Measurements from ENCODE around the gene C1orf87. TPM values are rescaled to one million over a fixed set of nuclear protein-coding genes. Genes with fewer than 3 reads are reported as not detected.

The C1orf87 gene, protein sequence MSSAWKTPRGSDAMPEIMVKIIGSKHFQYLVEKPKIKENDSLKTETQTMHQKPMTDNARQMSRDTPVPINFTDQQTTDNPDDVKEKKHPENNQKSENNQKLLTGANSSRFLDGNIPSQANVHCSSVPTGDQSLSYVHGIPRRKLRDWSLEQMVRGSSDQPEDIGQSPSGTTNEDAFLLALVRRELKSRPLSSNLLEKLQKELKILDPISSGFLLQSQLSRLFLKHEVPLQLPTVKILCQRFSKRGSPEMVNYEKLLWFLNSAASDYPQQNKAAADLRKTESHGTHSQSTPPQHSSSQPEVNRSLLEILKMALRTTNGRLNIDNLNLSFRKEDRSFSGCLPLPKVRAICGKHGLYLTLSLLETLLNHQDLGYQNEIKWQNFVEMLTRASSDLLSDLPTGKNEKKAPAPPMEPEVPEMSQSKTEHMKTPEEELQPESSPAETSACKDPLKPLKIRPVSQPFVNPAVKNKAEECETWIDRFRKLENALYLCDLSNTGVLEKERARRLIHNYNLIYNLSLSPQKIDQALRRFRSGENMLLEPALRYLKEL
- total RNA-seq: not detected

DNA sequence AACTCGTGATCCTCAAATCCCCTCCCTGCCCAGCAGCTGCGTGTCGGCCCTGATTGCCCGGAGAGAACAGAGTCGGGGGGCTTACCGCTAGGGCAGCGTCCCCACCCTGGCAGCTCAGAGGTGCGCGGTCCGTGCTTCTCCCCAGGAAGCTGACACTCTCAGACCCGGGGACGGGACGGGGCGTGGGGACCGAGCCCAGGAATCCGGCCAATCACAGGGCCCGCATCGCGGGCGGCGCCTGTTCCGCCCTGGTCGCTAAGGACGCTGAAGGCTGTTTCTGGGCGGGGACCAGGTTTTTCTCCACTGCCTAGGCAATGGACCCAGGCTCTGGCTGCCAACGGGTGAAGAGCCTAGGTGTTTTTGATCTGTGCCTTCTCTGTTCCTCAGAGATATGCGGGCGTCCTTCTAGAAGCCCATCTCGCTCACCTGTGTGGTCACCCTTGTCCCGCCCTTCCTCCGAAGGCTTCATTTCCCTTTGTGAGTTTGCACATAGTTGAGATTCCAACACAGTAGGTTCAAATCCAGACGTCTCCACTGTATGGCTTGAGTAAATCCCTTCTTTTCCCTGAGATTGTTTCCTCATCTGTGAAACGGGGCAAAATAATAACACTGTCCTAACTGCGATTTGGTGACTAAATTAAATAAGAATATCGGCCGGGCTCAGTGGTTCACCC, at the start of gene C1orf87:
Gene C1orf87 (minus strand): TSS at position 166 of the 674 bp plus-strand sequence. CDS start 1,127 bp downstream, outside the sequence.
- H3K4me1 ChIP-seq: no peaks in the 10 kb centered on the region
- no peaks in the 10 kb centered on the region for H3K36me3 ChIP-seq
- no peak for DNase-seq (ENCODE audit: low spot score)
- TF ChIP-seq, protein P1, sequence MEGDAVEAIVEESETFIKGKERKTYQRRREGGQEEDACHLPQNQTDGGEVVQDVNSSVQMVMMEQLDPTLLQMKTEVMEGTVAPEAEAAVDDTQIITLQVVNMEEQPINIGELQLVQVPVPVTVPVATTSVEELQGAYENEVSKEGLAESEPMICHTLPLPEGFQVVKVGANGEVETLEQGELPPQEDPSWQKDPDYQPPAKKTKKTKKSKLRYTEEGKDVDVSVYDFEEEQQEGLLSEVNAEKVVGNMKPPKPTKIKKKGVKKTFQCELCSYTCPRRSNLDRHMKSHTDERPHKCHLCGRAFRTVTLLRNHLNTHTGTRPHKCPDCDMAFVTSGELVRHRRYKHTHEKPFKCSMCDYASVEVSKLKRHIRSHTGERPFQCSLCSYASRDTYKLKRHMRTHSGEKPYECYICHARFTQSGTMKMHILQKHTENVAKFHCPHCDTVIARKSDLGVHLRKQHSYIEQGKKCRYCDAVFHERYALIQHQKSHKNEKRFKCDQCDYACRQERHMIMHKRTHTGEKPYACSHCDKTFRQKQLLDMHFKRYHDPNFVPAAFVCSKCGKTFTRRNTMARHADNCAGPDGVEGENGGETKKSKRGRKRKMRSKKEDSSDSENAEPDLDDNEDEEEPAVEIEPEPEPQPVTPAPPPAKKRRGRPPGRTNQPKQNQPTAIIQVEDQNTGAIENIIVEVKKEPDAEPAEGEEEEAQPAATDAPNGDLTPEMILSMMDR (IDR thresholded peaks at IDR 0.05): no peak
- H3K27ac ChIP-seq: no peak within 1 kb of the TSS
- H3K9me3 ChIP-seq: no peaks in the 10 kb centered on the region
- H3K27me3 ChIP-seq: no peaks in the 10 kb centered on the region
- no peak within 1 kb of the TSS for H3K4me3 ChIP-seq

DNA sequence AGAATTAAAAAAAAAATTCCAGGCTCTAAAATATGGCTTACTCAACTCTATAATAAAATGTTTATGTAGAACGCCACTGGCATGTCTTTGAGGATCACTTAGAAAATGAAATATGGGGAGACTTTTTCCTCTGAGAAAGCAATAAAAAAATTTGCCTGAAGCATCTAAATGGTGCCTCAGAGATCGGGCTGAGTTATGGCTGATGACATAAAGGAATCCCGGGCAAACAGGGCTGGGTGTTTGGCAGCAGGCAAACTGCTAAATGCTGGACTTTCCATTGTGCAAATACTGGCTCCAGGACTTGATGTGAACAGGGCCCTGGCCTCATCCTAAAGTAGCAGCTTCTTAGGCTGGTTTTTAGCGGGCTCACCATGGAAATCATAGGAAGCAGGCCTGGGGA, 44.5 kb upstream of the C1orf87 start:
- H3K4me1 ChIP-seq: no peaks in the 10 kb centered on the region
- no peak overlapping the region for H3K27ac ChIP-seq
- TF ChIP-seq, protein P1 (IDR thresholded peaks at IDR 0.05): no peak
- H3K9me3 ChIP-seq: no peaks in the 10 kb centered on the region
- no peak overlapping the region for H3K4me3 ChIP-seq
- H3K36me3 ChIP-seq: no peaks in the 10 kb centered on the region
- H3K27me3 ChIP-seq: no peaks in the 10 kb centered on the region
- no peak for DNase-seq (ENCODE audit: low spot score)

DNA sequence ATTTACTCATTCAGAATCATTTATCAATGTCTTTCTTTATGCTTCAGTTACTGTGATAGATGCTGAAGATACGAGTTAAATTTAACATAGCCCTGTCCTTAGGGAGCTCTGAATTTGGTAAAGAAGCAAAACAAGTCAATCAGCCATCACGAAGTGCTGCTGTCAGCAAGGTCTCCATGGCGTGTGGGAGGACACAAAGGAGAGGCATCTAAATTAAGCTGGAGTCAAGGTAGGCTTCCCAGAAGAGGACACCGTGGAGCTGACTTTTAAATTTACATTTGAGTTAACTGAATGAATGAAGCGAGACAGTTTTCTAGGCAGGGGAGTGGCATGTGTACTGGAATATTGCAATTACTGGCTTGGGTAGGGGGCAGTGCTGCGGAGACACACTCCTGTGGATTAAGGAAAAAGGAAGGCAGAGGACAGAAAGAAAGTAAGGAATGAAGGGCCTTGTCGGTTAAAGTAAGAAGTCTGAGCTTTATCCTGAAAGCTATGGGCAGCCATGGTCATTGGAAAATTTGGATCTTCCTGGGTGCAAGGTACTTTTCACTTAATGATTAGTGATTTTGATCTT, 41.3 kb upstream of the C1orf87 start:
- no peaks in the 10 kb centered on the region for H3K27me3 ChIP-seq
- no peak overlapping the region for H3K27ac ChIP-seq
- TF ChIP-seq, protein P1 (IDR thresholded peaks at IDR 0.05): no peak
- no peak for DNase-seq (ENCODE audit: low spot score)
- H3K4me1 ChIP-seq: no peaks in the 10 kb centered on the region
- H3K9me3 ChIP-seq: no peaks in the 10 kb centered on the region
- no peaks in the 10 kb centered on the region for H3K36me3 ChIP-seq
- H3K4me3 ChIP-seq: no peak overlapping the region

DNA sequence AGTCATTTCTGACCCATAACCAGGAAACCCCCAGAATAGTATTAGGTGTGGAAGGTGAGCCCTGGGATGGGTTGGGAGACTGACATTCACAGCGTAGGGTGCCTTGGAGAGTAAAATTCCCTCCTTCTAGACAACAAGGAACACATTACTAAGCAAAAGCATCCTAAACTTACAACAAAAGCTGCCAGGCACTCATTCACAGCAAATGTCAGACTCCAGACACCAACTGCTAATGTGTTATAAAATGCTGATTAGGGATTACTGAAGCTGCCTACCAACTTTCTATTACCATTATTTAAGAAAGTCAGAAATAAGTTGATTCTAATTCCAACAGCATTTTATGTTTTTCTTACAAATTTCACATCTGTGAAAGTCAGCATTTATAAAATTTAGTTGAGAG, 40.0 kb upstream of the C1orf87 start:
- TF ChIP-seq, protein P1 (IDR thresholded peaks at IDR 0.05): no peak
- Histone ChIP-seq H3K27me3 (no peaks in the 10 kb centered on the region), H3K36me3 (no peaks in the 10 kb centered on the region)

DNA sequence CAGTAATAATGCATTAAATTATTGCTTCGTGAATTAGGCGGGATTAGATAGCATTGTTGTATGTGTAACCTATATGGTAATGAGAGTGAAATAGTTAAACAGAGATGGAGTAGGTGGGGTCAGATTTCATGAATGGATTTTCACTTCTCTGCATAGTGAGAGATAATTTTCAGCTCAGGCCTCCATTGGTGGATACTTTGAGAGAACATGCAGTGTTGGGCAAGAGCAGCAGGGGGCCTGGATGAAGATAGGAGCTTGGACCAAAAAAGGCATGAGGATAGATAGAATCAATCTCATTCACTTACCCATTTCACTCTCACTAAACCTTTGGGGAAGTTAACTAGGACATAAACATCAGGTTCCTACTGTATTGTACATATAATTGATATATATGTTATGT, 39.5 kb upstream of the C1orf87 start:
- TF ChIP-seq, protein P1 (IDR thresholded peaks at IDR 0.05): no peak
- H3K4me1 ChIP-seq: no peaks in the 10 kb centered on the region
- H3K27ac ChIP-seq: no peak overlapping the region
- H3K4me3 ChIP-seq: no peak overlapping the region
- DNase-seq (ENCODE audit: low spot score): no peak
- no peaks in the 10 kb centered on the region for H3K9me3 ChIP-seq
- H3K36me3 ChIP-seq: no peaks in the 10 kb centered on the region
- no peaks in the 10 kb centered on the region for H3K27me3 ChIP-seq

More for the DNA sequence above, 40.0 kb upstream of the C1orf87 start:
- H3K4me3 ChIP-seq: no peak overlapping the region
- H3K27ac ChIP-seq: no peak overlapping the region
- H3K4me1 ChIP-seq: no peaks in the 10 kb centered on the region
- no peaks in the 10 kb centered on the region for H3K9me3 ChIP-seq
- no peak for DNase-seq (ENCODE audit: low spot score)
